CD4-positive, CD25-positive, alpha-beta regulatory T cell (primary cell): ENCODE data around the gene PAGR1. TPM values are rescaled to one million over a fixed set of nuclear protein-coding genes. Genes with fewer than 3 reads are reported as not detected.
"Not testable (repeated sequence)": the region's sequence is repeated elsewhere in the genome, so short reads cannot be mapped to it uniquely, and the experiment has no call there.

Experiments used
- ATAC-seq, 2 donors: fragments of 150-1000 bp; cut with Tn5 transposase; one replicate each; pipeline ENCODE4 v1.10.0; 2021; ENCODE audit warnings: low read depth in 2 of 2, moderate number of reproducible peaks in 2 of 2, moderate library complexity in 1 of 2
- DNase-seq, 3 donors: peaks; one replicate each; pipeline versions ENCODE4 v3.0.0 to v3.0.0-alpha.2; 2012 to 2022; ENCODE audit warnings: mixed read lengths in 1 of 3
- H3K27ac ChIP-seq: one replicate; pipeline ENCODE4 v1.7.0; 2013; ENCODE audit warnings: mild to moderate bottlenecking, low read length; ENCODE audit not compliant: insufficient read depth, poor library complexity, severe bottlenecking
- H3K27me3 ChIP-seq: one replicate; pipeline ENCODE4 v1.7.0; 2013; ENCODE audit warnings: low read length; ENCODE audit not compliant: control insufficient read depth, insufficient read depth
- H3K36me3 ChIP-seq: one replicate; pipeline ENCODE4 v1.7.0; 2013; ENCODE audit warnings: mild to moderate bottlenecking, low read length, moderate library complexity; ENCODE audit not compliant: control insufficient read depth, insufficient read depth
- H3K4me1 ChIP-seq: 2 replicates; pipeline ENCODE4 v1.7.0; 2013; ENCODE audit warnings: mild to moderate bottlenecking, low read length; ENCODE audit not compliant: insufficient read depth, control insufficient read depth, poor library complexity, severe bottlenecking
- H3K4me3 ChIP-seq: one replicate; pipeline ENCODE4 v1.7.0; 2013; ENCODE audit warnings: low read depth, mild to moderate bottlenecking, low read length, moderate library complexity
- H3K9me3 ChIP-seq, 2 experiments: 1 replicate in 1 of 2; 2 replicates in 1 of 2; pipeline ENCODE4 v1.7.0; 2013; ENCODE audit warnings: low read length in 2 of 2, mild to moderate bottlenecking in 1 of 2, moderate library complexity in 1 of 2; ENCODE audit not compliant: control insufficient read depth in 2 of 2
- H3K27ac Mint-ChIP-seq, 3 donors: one replicate each; pipeline ENCODE4 v1.8.0; 2020 to 2022; ENCODE audit warnings: mild to moderate bottlenecking in 3 of 3, mixed read lengths in 3 of 3, moderate library complexity in 2 of 3
- H3K27me3 Mint-ChIP-seq: one replicate; pipeline ENCODE4 v1.8.0; 2022; ENCODE audit warnings: mild to moderate bottlenecking, mixed read lengths
- H3K36me3 Mint-ChIP-seq: one replicate; pipeline ENCODE4 v1.8.0; 2020; ENCODE audit warnings: mixed read lengths
- H3K4me1 Mint-ChIP-seq, 4 donors: one replicate each; pipeline ENCODE4 v1.8.0; 2020 to 2022; ENCODE audit warnings: mixed read lengths in 4 of 4, mild to moderate bottlenecking in 1 of 4
- H3K4me3 Mint-ChIP-seq, 4 donors: one replicate each; pipeline ENCODE4 v1.8.0; 2020 to 2022; ENCODE audit warnings: mild to moderate bottlenecking in 4 of 4, mixed read lengths in 4 of 4, moderate library complexity in 3 of 4
- H3K9me3 Mint-ChIP-seq, 7 donors: one replicate each; pipeline ENCODE4 v1.8.0; 2020 to 2022; ENCODE audit warnings: mixed read lengths in 7 of 7, mild to moderate bottlenecking in 3 of 7, moderate library complexity in 2 of 7
- polyA plus RNA-seq, 4 donors: library from polyadenylated mRNA; unstranded; fragments of 300-500 nt; fragmentation: Illumina TruSeq; gene quantifications; one replicate each; pipeline ENCODE4 v1.2.3, GENCODE V29; 2021
- total RNA-seq: library from RNA; stranded (reverse); gene quantifications from one replicate; pipeline ENCODE4 v1.2.3, GENCODE V29; 2022

The PAGR1 gene
- total and polyA plus RNA-seq, 5 donors from 2014 or later, result 15.6 to 48.8 (median 44.9) TPM

DNA sequence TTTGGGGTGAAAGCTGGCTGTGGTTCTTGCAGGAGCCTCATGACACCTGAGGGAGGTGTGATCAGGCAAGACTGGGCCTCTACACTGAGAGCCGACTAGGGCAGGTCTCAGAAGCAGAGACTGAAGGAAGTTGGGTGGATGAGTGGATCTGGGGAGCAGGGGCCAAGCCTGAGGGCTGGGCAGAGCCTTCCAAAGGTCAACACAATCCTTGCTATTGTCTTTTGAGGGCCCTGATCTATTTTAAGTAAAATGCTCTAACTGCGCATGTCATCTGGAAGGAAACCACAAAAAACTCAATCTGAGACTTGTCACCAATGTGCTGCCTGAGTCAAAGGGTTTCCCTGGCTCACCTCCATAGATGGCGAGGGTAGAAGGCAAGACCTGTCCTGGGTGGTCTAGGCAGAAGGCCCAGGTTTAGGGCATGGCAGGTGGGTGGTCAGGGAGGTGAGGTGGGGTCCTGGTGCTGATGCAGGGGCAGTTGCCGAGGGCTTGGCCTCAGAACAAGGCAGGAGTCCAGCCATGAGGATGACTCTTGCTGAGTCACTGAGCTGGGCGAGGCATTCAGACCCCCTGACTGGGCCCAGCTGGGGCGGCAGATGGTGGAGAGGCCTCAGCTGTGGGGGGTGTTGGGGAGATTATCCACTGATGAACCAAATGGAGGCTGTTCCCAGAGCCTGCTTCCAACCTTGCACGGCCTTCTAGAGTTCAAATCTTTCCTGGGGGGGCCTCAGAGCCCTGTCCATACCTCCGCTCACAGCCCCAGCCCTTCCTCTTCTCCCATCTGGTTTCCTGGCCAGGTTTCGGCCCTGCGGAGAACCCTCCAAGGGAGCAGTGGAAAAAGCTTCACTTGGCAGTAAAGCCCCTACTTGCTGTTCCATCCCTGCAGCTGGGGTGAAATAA, 9.4 kb downstream of the PAGR1 start:
- peak; percentile 17 to 22 for ATAC-seq
- peak overlapping the region; percentile 37 for H3K4me3 ChIP-seq
- peaks cover 84% of the 10 kb centered on the region for H3K4me1 ChIP-seq
- peak overlapping the region; percentile 75 to 90 (median 86) for H3K4me3 Mint-ChIP-seq
- peaks cover 6 to 92% (median 39%) of the 10 kb centered on the region in 4 donors for H3K4me1 Mint-ChIP-seq
- no peaks in the 10 kb centered on the region for H3K27me3 ChIP-seq
- peak overlapping the region; percentile 63 for H3K27ac ChIP-seq
- H3K36me3 Mint-ChIP-seq, result peaks cover 3% of the 10 kb centered on the region
- DNase-seq, result peak in 1 of 3 donors; percentile 68
- H3K27me3 Mint-ChIP-seq, result no peaks in the 10 kb centered on the region
- peaks cover 7% of the 10 kb centered on the region for H3K36me3 ChIP-seq
- no peaks in the 10 kb centered on the region for H3K9me3 Mint-ChIP-seq
- H3K9me3 ChIP-seq, result no peaks in the 10 kb centered on the region
- H3K27ac Mint-ChIP-seq, result peak overlapping the region; percentile 89 to 97 (median 95)

GRCh38 chr16:29826342-29826695, 10.4 kb downstream of the PAGR1 start:
- H3K27me3 ChIP-seq, result no peaks in the 10 kb centered on the region
- H3K27ac ChIP-seq, result no peak overlapping the region
- ATAC-seq, result no peak
- H3K9me3 Mint-ChIP-seq, result no peaks in the 10 kb centered on the region
- H3K27ac Mint-ChIP-seq, result peak overlapping the region in 2 of 3 donors; percentile 89 to 91
- peaks cover 6 to 88% (median 35%) of the 10 kb centered on the region in 4 donors for H3K4me1 Mint-ChIP-seq
- no peak for DNase-seq
- peaks cover 14% of the 10 kb centered on the region for H3K36me3 ChIP-seq
- no peaks in the 10 kb centered on the region for H3K27me3 Mint-ChIP-seq
- peaks cover 3% of the 10 kb centered on the region for H3K36me3 Mint-ChIP-seq
- H3K4me1 ChIP-seq, result peaks cover 75% of the 10 kb centered on the region
- no peak overlapping the region for H3K4me3 ChIP-seq
- H3K4me3 Mint-ChIP-seq, result peak overlapping the region in 3 of 4 donors; percentile 71 to 86 (median 85)
- no peaks in the 10 kb centered on the region for H3K9me3 ChIP-seq

DNA sequence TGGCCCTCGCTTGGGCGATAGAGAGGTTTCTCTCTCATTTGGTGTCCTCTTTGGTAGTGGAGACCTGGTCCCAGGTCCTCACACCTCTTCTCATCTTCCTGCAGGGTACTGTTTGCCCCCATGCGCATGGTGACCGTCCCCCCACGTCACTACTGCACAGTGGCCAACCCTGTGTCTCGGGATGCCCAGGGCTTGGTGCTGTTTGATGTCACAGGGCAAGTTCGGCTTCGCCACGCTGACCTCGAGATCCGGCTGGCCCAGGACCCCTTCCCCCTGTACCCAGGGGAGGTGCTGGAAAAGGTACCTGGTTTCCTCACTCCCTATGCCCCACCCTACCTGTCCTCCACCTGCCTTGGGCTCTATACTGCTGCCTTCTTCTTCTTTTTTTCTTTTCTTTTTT, 14.8 kb downstream of the PAGR1 start:
- no peaks in the 10 kb centered on the region for H3K27me3 Mint-ChIP-seq
- Histone ChIP-seq H3K4me3 (no peak overlapping the region), H3K9me3 (no peaks in the 10 kb centered on the region), H3K27ac (no peak overlapping the region), H3K36me3 (peaks cover 49% of the 10 kb centered on the region), H3K27me3 (no peaks in the 10 kb centered on the region), H3K4me1 (peaks cover 30% of the 10 kb centered on the region)
- no peak overlapping the region for H3K4me3 Mint-ChIP-seq
- H3K4me1 Mint-ChIP-seq, result peaks cover 6 to 47% (median 21%) of the 10 kb centered on the region in 4 donors
- no peak for DNase-seq
- H3K27ac Mint-ChIP-seq, result no peak overlapping the region
- ATAC-seq, result no peak
- H3K9me3 Mint-ChIP-seq, result no peaks in the 10 kb centered on the region
- H3K36me3 Mint-ChIP-seq, result peaks cover 20% of the 10 kb centered on the region

DNA sequence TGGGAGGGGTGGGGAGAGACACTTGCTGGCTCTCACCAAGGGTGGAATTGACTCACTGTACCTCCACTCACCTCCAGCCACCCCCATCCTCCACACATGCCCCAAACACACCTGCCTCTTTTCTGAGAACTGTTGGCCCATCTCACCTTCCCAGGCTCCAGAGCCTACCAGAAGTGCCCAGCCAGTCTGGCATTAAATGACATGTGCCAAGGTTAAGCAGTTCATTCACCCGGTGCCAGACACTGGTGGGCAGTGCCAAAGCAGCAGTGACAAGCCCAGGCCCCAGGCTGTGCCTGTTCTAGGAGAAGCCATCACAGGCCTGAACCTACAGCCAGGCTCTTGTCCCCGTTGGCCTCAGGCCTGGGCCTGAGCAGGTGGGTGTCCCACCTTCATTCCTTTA, 15.5 kb downstream of the PAGR1 start:
- peaks cover 54% of the 10 kb centered on the region for H3K36me3 ChIP-seq

GRCh38 chr16:29833219-29833618, 17.3 kb downstream of the PAGR1 start:
- H3K9me3 Mint-ChIP-seq, H3K27me3 Mint-ChIP-seq, H3K4me1 ChIP-seq, H3K4me3 Mint-ChIP-seq, H3K9me3 ChIP-seq, H3K27ac ChIP-seq, H3K4me3 ChIP-seq, ATAC-seq, H3K27me3 ChIP-seq, DNase-seq: not testable (repeated sequence)
- H3K4me1 Mint-ChIP-seq, result peaks cover 0 to 25% (median 12%) of the 10 kb centered on the region in 4 donors
- H3K36me3 Mint-ChIP-seq, result peaks cover 33% of the 10 kb centered on the region
- H3K36me3 ChIP-seq, result peaks cover 68% of the 10 kb centered on the region
- H3K27ac Mint-ChIP-seq, result peak overlapping the region in 1 of 3 donors; percentile 46

More for the DNA sequence above, 15.5 kb downstream of the PAGR1 start:
- DNase-seq (no peak), ATAC-seq (no peak)
- Histone ChIP-seq H3K4me1 (peaks cover 23% of the 10 kb centered on the region), H3K27ac (no peak overlapping the region), H3K9me3 (no peaks in the 10 kb centered on the region), H3K4me3 (no peak overlapping the region), H3K27me3 (no peaks in the 10 kb centered on the region)
- Mint-ChIP-seq H3K27ac (peak overlapping the region in 1 of 3 donors; percentile 52), H3K4me3 (no peak overlapping the region), H3K36me3 (peaks cover 21% of the 10 kb centered on the region), H3K27me3 (no peaks in the 10 kb centered on the region), H3K4me1 (peaks cover 6 to 40% (median 19%) of the 10 kb centered on the region in 4 donors), H3K9me3 (no peaks in the 10 kb centered on the region)

DNA sequence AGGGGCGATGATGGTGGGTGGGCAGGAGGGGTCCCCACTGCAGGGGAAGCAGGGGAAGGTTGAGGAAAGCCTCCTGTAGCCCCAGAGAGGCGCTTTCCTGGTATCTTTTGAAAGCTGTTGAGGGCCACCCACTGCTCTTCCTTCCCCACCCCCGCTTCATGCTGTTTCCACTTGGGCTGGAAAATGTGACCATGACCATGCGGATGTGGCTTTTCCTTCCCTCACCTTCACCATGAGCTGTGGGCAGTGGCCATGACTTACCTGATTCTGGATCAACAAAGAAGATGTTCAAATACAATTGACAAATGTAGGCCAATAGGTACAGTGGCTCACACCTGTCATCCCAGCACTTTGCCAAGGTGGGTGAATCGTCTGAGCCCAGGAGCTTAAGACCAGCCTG, 18.1 kb downstream of the PAGR1 start:
- no peaks in the 10 kb centered on the region for H3K9me3 Mint-ChIP-seq
- H3K36me3 Mint-ChIP-seq, result peaks cover 34% of the 10 kb centered on the region
- H3K27ac Mint-ChIP-seq, result no peak overlapping the region
- Histone ChIP-seq H3K27me3 (no peaks in the 10 kb centered on the region), H3K4me3 (no peak overlapping the region), H3K27ac (no peak overlapping the region), H3K4me1 (peaks cover 5% of the 10 kb centered on the region), H3K9me3 (no peaks in the 10 kb centered on the region), H3K36me3 (peaks cover 76% of the 10 kb centered on the region)
- DNase-seq (no peak), ATAC-seq (no peak)
- peaks cover 0 to 18% (median 9%) of the 10 kb centered on the region in 4 donors for H3K4me1 Mint-ChIP-seq
- no peak overlapping the region for H3K4me3 Mint-ChIP-seq
- H3K27me3 Mint-ChIP-seq, result no peaks in the 10 kb centered on the region

- H3K36me3 ChIP-seq, result peaks cover 81% of the 10 kb centered on the region
- H3K27ac ChIP-seq, result no peak overlapping the region
- Mint-ChIP-seq H3K36me3 (peaks cover 39% of the 10 kb centered on the region), H3K27ac (peak overlapping the region in 1 of 3 donors; percentile 77), H3K4me1 (peaks cover 0 to 5% (median 4%) of the 10 kb centered on the region in 4 donors), H3K9me3 (no peaks in the 10 kb centered on the region), H3K4me3 (no peak overlapping the region), H3K27me3 (no peaks in the 10 kb centered on the region)
- H3K4me3 ChIP-seq, result no peak overlapping the region
- no peak for DNase-seq
- no peaks in the 10 kb centered on the region for H3K27me3 ChIP-seq
- no peaks in the 10 kb centered on the region for H3K9me3 ChIP-seq
- no peaks in the 10 kb centered on the region for H3K4me1 ChIP-seq
- ATAC-seq, result no peak
These were observed 20.0 kb downstream of the PAGR1 start for GRCh38 chr16:29835926-29836325.
